ENCODE measurements around the gene ANP32A. TPM values are rescaled to one million over a fixed set of nuclear protein-coding genes. Genes with fewer than 3 reads are reported as not detected.

Gene ANP32A
- total RNA-seq, 1 donor from 2014 or later = 114 TPM

GRCh38 chr15:68789091-68789490 lies 31.6 kb downstream of the ANP32A start:
- Histone ChIP-seq H3K27ac (peak overlapping the region; percentile 71), H3K36me3 (peaks cover 28% of the 10 kb centered on the region), H3K4me3 (no peak overlapping the region), H3K27me3 (no peaks in the 10 kb centered on the region), H3K4me1 (peaks cover 63% of the 10 kb centered on the region), H3K9me3 (no peaks in the 10 kb centered on the region)
- intact Hi-C loops (cut with DNase I) = no loop called here
- ATAC-seq (peak; percentile 4), DNase-seq (no peak)
- no peak for TF ChIP-seq CTCF (IDR thresholded peaks at IDR 0.05)

GRCh38 chr15:68788264-68788624 lies 32.5 kb downstream of the ANP32A start:
- intact Hi-C loops (cut with DNase I) = no loop called here
- DNase-seq = no peak
- H3K36me3 ChIP-seq = peaks cover 36% of the 10 kb centered on the region
- ATAC-seq = no peak
- no peaks in the 10 kb centered on the region for H3K27me3 ChIP-seq
- TF ChIP-seq CTCF (IDR thresholded peaks at IDR 0.05) = no peak
- H3K4me1 ChIP-seq = peaks cover 55% of the 10 kb centered on the region
- peak overlapping the region; percentile 71 for H3K27ac ChIP-seq
- no peaks in the 10 kb centered on the region for H3K9me3 ChIP-seq
- no peak overlapping the region for H3K4me3 ChIP-seq

- no peaks in the 10 kb centered on the region for H3K9me3 ChIP-seq
- no peak overlapping the region for H3K4me3 ChIP-seq
- H3K27ac ChIP-seq = peak overlapping the region; percentile 71
- no peaks in the 10 kb centered on the region for H3K27me3 ChIP-seq
- peaks cover 53% of the 10 kb centered on the region for H3K4me1 ChIP-seq
- intact Hi-C loops (cut with DNase I) = no loop called here
- TF ChIP-seq CTCF (IDR thresholded peaks at IDR 0.05) = no peak
- peak; percentile 74 for ATAC-seq
- H3K36me3 ChIP-seq = peaks cover 41% of the 10 kb centered on the region
- peak; percentile 77 for DNase-seq
Observed at GRCh38 chr15:68787609-68788263, 33.0 kb downstream of the ANP32A start.

DNA sequence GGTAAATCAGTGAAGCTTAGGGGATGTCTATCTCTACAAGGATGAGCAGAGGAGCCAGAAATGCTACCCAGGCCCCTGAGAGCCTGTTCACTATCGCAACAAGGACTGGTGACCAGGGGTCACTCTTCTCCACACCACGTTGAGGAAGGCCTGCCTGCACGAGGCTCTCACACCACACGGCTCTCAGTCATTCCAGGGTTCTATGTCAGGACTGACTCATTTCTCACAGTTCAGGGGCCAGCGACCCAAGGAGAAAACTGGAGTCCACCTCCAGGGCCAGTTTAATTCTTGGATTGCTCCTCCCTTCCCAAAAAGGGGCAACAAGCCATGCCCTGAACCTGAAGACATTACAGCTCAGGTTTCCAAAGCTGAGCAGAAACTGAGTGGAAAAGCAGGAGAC lies 33.9 kb downstream of the ANP32A start:
- Histone ChIP-seq H3K4me3 (no peak overlapping the region), H3K27me3 (no peaks in the 10 kb centered on the region), H3K4me1 (peaks cover 52% of the 10 kb centered on the region), H3K27ac (peak overlapping the region; percentile 71), H3K36me3 (peaks cover 51% of the 10 kb centered on the region), H3K9me3 (no peaks in the 10 kb centered on the region)
- ATAC-seq (no peak), DNase-seq (no peak)
- intact Hi-C loops (cut with DNase I) = no loop called here
- TF ChIP-seq CTCF (IDR thresholded peaks at IDR 0.05) = no peak

- H3K27ac ChIP-seq = no peak overlapping the region
Observed at GRCh38 chr15:68785541-68785940, 35.2 kb downstream of the ANP32A start.

More at GRCh38 chr15:68785541-68785940, 35.2 kb downstream of the ANP32A start:
- Histone ChIP-seq H3K9me3 (no peaks in the 10 kb centered on the region), H3K4me1 (peaks cover 44% of the 10 kb centered on the region), H3K4me3 (no peak overlapping the region), H3K27me3 (no peaks in the 10 kb centered on the region), H3K36me3 (peaks cover 56% of the 10 kb centered on the region)
- intact Hi-C loops (cut with DNase I) = no loop called here
- DNase-seq (no peak), ATAC-seq (no peak)
- no peak for TF ChIP-seq CTCF (IDR thresholded peaks at IDR 0.05)

Data from upper lobe of right lung (tissue), 1 donor.